Psoas muscle (tissue), 8 donors: ENCODE measurements around the gene MRM2. TPM values are rescaled to one million over a fixed set of nuclear protein-coding genes. Genes with fewer than 3 reads are reported as not detected.
A peak's percentile ranks its signal among the peaks of the same experiment; 100 is the strongest.

ENCODE experiments used
- ATAC-seq, 4 donors: fragments of 200-7000 bp; cut with Tn5 transposase; one replicate each; pipeline ENCODE4 v1.9.1; 2020; ENCODE audit warnings: moderate library complexity in 3 of 4, mild to moderate bottlenecking in 2 of 4
- DNase-seq, 2 donors: peaks; one replicate each; pipeline ENCODE4 v3.0.0-alpha.2; 2020
- H3K27ac ChIP-seq: fragments of 200-600 bp; one replicate; pipeline ENCODE4 v1.8.0; 2022
- H3K27me3 ChIP-seq, 3 donors: fragments of 200-600 bp in 1 of 3; one replicate each; pipeline versions ENCODE4 v1.6.1 to v1.8.0; 2013 to 2022; ENCODE audit warnings: low read length in 2 of 3, mild to moderate bottlenecking in 2 of 3, moderate library complexity in 1 of 3; ENCODE audit not compliant: insufficient read depth in 3 of 3
- H3K36me3 ChIP-seq, 2 donors: fragments of 200-600 bp in 1 of 2; one replicate each; pipeline versions ENCODE4 v1.6.1 to v1.8.0; 2013 to 2022; ENCODE audit warnings: low read depth in 1 of 2, mild to moderate bottlenecking in 1 of 2, moderate library complexity in 1 of 2; ENCODE audit not compliant: insufficient read depth in 1 of 2
- H3K4me1 ChIP-seq: fragments of 200-600 bp; one replicate; pipeline ENCODE4 v1.8.0; 2022
- H3K4me3 ChIP-seq: fragments of 200-600 bp; one replicate; pipeline ENCODE4 v1.8.0; 2022; ENCODE audit warnings: mild to moderate bottlenecking
- H3K9me3 ChIP-seq: fragments of 200-600 bp; one replicate; pipeline ENCODE4 v1.8.0; 2022
- CTCF ChIP-seq: fragments of 200-600 bp; IDR thresholded peaks from one replicate; pipeline ENCODE4 v1.8.0; 2022; ENCODE audit warnings: antibody characterized with exemption
- WGBS, 3 donors: extraction: QIAGEN DNeasy Blood & Tissue Kit; methylation state at CpG; one replicate each; pipeline versions ENCODE4 v1.1.6 to v1.1.7; 2013; 5-methylcytosine and 5-hydroxymethylcytosine counted together
- intact Hi-C, 2 donors: fragments of 100-400 bp; cut with DNase I; formaldehyde crosslinking; loops; one replicate each; pipeline versions ENCODE4 v1.11.0 to v1.14.2; 2022
- polyA plus RNA-seq, 3 donors: library from polyadenylated mRNA; stranded (reverse); fragments of 200-250 nt; gene quantifications; one replicate each; pipeline ENCODE4 v1.2.3, GENCODE V29; 2013
- total RNA-seq, 4 donors: library from RNA; stranded (reverse); fragmentation: NEBNext Ultra II Directional in 2 of 4; extraction: Animal tissue kit (Norgen Biotek cat#: 25700) in 2 of 4; gene quantifications; one replicate each; pipeline versions ENCODE4 v1.2.1 to v1.2.4, GENCODE V29; 2021 to 2023
- donor health status: healthy with polysubstance abuse.
- donor health status: DM: no; HTN: no; CAD: no; lungs with moderate emphysema.
- donor health status: Bipolar disorder and iron deficiency.
- donor health status: healthy.
- donor health status: DM: yes; HTN: yes; CAD: no.
- donor health status: DM: no; HTN: no; CAD: no.
- donor health status: DM: no; HTN: no; CAD: no.
- donor health status: DM: yes; HTN: yes; CAD: no.

The MRM2 gene
- total and polyA plus RNA-seq, 7 donors, result 15.9 to 53.0 (median 21.6) TPM

- peak in 1 of 4 donors; percentile 13 for ATAC-seq
- no peak for TF ChIP-seq CTCF
- Histone ChIP-seq H3K4me1 (no peaks in the 10 kb centered on the region), H3K27me3 (no peaks in the 10 kb centered on the region), H3K27ac (no peak overlapping the region), H3K9me3 (no peaks in the 10 kb centered on the region), H3K36me3 (peaks cover 0 to 35% of the 10 kb centered on the region in 2 donors), H3K4me3 (no peak overlapping the region)
- DNase-seq, result no peak
- intact Hi-C loops, result no loop called here
- 80 to 92% (median 88%) methylated on average over 6 to 7 of the region's 7 CpGs for WGBS, 3 donors
These were observed 32.7 kb upstream of the MRM2 start for GRCh38 chr7:2274666-2275065.

GRCh38 chr7:2273866-2274265, 31.9 kb upstream of the MRM2 start:
- H3K4me1 ChIP-seq, result no peaks in the 10 kb centered on the region
- intact Hi-C loops, result no loop called here
- no peak overlapping the region for H3K4me3 ChIP-seq
- no peaks in the 10 kb centered on the region for H3K27me3 ChIP-seq
- TF ChIP-seq CTCF, result no peak
- H3K9me3 ChIP-seq, result no peaks in the 10 kb centered on the region
- H3K27ac ChIP-seq, result no peak overlapping the region
- ATAC-seq, result no peak
- 96 to 98% (median 97%) methylated on average over 20 of the region's 20 CpGs for WGBS, 3 donors
- DNase-seq, result no peak
- peaks cover 0 to 35% of the 10 kb centered on the region in 2 donors for H3K36me3 ChIP-seq

- H3K27ac ChIP-seq, result no peak overlapping the region
- no peak for DNase-seq
- H3K36me3 ChIP-seq, result peaks cover 0 to 32% of the 10 kb centered on the region in 2 donors
- no peak overlapping the region for H3K4me3 ChIP-seq
- 72 to 80% (median 73%) methylated on average over 9 of the region's 9 CpGs for WGBS, 3 donors
- no peaks in the 10 kb centered on the region for H3K9me3 ChIP-seq
- no peaks in the 10 kb centered on the region for H3K27me3 ChIP-seq
- no peaks in the 10 kb centered on the region for H3K4me1 ChIP-seq
- intact Hi-C loops, result no loop called here
- no peak for TF ChIP-seq CTCF
- ATAC-seq, result no peak
These were observed 30.0 kb upstream of the MRM2 start for GRCh38 chr7:2272031-2272430.

DNA sequence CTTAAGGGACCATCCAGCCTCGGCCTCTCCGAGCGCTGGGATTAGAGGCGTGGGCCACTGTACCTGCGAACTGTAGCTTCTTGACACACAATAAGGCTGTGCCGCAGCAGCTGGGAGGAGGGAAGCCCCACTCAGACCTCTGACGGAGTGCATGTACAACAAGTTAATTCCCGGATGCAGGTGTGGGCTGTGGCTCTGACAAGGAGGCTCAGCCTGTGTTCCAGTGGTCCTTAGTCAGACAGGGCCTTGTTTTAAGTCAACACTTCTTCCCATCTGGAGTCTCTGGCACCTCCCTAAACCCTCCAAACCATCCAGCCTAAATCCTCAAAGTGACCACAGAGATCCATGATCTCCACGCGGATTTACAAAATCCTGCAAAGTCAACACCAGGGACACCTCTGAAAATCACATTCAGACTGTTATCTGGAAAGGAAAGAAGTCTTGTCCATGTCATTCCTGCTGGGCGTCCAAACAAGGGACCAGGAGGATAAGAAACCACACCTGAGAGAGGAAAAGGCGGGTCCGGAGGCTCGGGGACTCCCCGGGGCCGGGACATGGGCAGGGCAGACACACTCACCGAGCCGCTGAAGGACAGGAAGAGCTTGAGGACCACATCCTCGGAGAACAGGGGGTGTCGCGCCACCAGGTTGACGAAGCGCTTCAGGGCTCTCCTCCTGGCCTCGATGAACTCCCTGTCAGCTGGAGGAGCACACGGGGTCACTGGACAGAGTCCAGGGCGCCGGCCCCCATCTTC, 29.4 kb upstream of the MRM2 start:
- H3K27ac ChIP-seq, result no peak overlapping the region
- no peak for TF ChIP-seq CTCF
- H3K4me1 ChIP-seq, result no peaks in the 10 kb centered on the region
- no peak overlapping the region for H3K4me3 ChIP-seq
- peaks cover 0 to 30% of the 10 kb centered on the region in 2 donors for H3K36me3 ChIP-seq
- H3K9me3 ChIP-seq, result no peaks in the 10 kb centered on the region
- no peak for DNase-seq
- no peaks in the 10 kb centered on the region for H3K27me3 ChIP-seq
- ATAC-seq, result no peak
- WGBS, 3 donors, result 72 to 78% (median 74%) methylated on average over 26 to 27 of the region's 27 CpGs
- intact Hi-C loops, result no loop called here

GRCh38 chr7:2270495-2270894, 28.5 kb upstream of the MRM2 start:
- no peaks in the 10 kb centered on the region for H3K27me3 ChIP-seq
- no peak for TF ChIP-seq CTCF
- H3K36me3 ChIP-seq, result peaks cover 0 to 30% of the 10 kb centered on the region in 2 donors
- no peak overlapping the region for H3K27ac ChIP-seq
- no peak for DNase-seq
- H3K4me1 ChIP-seq, result no peaks in the 10 kb centered on the region
- WGBS, 3 donors, result 81 to 88% (median 82%) methylated on average over 8 of the region's 8 CpGs
- ATAC-seq, result no peak
- H3K4me3 ChIP-seq, result no peak overlapping the region
- H3K9me3 ChIP-seq, result no peaks in the 10 kb centered on the region
- intact Hi-C loops, result no loop called here
